ENCODE measurements around the gene EZH2. TPM values are rescaled to one million over a fixed set of nuclear protein-coding genes. Genes with fewer than 3 reads are reported as not detected.

The EZH2 gene
- total RNA-seq, 1 experiment from 2014 or later: 30.5 TPM

DNA sequence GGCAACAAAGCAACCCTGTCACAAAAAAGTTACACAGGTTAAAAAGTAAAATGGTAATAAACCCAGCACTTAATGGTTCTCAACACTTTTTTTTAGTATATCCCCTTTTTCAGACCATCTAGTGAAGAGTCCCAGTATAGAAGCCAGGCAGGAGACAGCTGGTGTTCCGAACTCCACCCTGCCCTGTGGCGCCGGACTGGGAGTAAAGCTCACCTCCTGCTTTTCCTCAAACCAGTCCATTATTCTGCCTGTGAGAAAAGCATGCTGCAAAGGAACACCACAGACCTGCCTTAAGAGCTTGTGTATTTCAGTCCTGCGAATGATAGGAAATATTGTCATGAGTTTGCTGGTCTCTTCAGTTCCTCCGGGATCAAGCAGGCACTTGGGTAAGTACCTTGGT, 81.0 kb downstream of the EZH2 start:
- H3K4me2 ChIP-seq (ENCODE audit: low read length): no peak overlapping the region
- H4K20me1 ChIP-seq (ENCODE audit: low read length): no peaks in the 10 kb centered on the region
- TF ChIP-seq, protein P1, sequence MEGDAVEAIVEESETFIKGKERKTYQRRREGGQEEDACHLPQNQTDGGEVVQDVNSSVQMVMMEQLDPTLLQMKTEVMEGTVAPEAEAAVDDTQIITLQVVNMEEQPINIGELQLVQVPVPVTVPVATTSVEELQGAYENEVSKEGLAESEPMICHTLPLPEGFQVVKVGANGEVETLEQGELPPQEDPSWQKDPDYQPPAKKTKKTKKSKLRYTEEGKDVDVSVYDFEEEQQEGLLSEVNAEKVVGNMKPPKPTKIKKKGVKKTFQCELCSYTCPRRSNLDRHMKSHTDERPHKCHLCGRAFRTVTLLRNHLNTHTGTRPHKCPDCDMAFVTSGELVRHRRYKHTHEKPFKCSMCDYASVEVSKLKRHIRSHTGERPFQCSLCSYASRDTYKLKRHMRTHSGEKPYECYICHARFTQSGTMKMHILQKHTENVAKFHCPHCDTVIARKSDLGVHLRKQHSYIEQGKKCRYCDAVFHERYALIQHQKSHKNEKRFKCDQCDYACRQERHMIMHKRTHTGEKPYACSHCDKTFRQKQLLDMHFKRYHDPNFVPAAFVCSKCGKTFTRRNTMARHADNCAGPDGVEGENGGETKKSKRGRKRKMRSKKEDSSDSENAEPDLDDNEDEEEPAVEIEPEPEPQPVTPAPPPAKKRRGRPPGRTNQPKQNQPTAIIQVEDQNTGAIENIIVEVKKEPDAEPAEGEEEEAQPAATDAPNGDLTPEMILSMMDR (conservative IDR thresholded peaks at IDR 0.05; ENCODE audit: low read depth, low read length): no peak
- TF ChIP-seq EZH2 (IDR thresholded peaks at IDR 0.05; ENCODE audit: low read length, unreplicated experiment) (no peak), EZH2phosphoT487 (IDR thresholded peaks at IDR 0.05; ENCODE audit: borderline replicate concordance, low read length) (no peak)
- no peaks in the 10 kb centered on the region for H3K9me2 ChIP-seq (replicated peaks; ENCODE audit: low read length)
- H3K36me3 ChIP-seq (ENCODE audit: low read depth, low read length): peaks cover 31% of the 10 kb centered on the region
- H3K27ac ChIP-seq (ENCODE audit: low read length): no peak overlapping the region
- H3K27me3 ChIP-seq (ENCODE audit: low read length): no peaks in the 10 kb centered on the region
- no TSS peak for BruUV-seq (replicated peaks)
- no peaks in the 10 kb centered on the region for H3K9me3 ChIP-seq (ENCODE audit: low read length)
- no peaks in the 10 kb centered on the region for H3F3A ChIP-seq (ENCODE audit: low read length, unreplicated experiment)
- intact Hi-C loops (cut with micrococcal nuclease): no loop called here
- H2AFZ ChIP-seq (ENCODE audit: low read length): no peak overlapping the region
- DNase-seq: no peak
- no peaks in the 10 kb centered on the region for H3K4me1 ChIP-seq (ENCODE audit: insufficient read depth, low read length)
- H3K4me3 ChIP-seq (ENCODE audit: low read length): no peak overlapping the region
- ChIA-PET POLR2A (ENCODE audit: unreplicated experiment) (no interaction called here), CTCF (no interaction called here)
- H3K79me2 ChIP-seq (ENCODE audit: low read length): no peaks in the 10 kb centered on the region
- H3K9ac ChIP-seq (ENCODE audit: low read length): no peak overlapping the region
- ATAC-seq: no peak

DNA sequence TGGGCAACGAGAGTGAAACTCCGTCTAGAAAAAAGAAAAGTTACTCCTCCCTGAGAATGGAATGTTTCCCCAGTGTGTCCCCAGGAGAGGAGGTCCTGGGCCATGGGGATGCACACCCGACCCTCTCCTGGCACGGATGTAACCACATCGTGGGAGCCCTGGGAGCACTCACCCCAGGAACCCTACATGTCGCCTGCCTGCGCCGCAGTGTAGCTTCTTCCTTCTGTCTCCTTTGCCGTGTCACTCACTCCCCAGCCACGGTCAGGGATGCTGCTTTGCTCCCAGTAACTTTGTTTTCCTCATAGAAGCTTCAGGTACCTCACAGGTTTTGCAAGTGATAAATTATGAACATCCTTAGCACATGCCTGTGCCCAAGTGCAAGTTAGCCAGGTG, 82.0 kb downstream of the EZH2 start:
- Histone ChIP-seq H3K27ac (ENCODE audit: low read length) (no peak overlapping the region), H3F3A (ENCODE audit: low read length, unreplicated experiment) (no peaks in the 10 kb centered on the region), H3K9me2 (replicated peaks; ENCODE audit: low read length) (no peaks in the 10 kb centered on the region), H2AFZ (ENCODE audit: low read length) (no peak overlapping the region), H3K9me3 (ENCODE audit: low read length) (no peaks in the 10 kb centered on the region), H3K4me1 (ENCODE audit: insufficient read depth, low read length) (no peaks in the 10 kb centered on the region), H3K27me3 (ENCODE audit: low read length) (no peaks in the 10 kb centered on the region), H3K79me2 (ENCODE audit: low read length) (no peaks in the 10 kb centered on the region), H3K4me3 (ENCODE audit: low read length) (no peak overlapping the region), H3K36me3 (ENCODE audit: low read depth, low read length) (peaks cover 26% of the 10 kb centered on the region), H4K20me1 (ENCODE audit: low read length) (no peaks in the 10 kb centered on the region), H3K9ac (ENCODE audit: low read length) (no peak overlapping the region), H3K4me2 (ENCODE audit: low read length) (no peak overlapping the region)
- intact Hi-C loops (cut with micrococcal nuclease): no loop called here
- DNase-seq (no peak), ATAC-seq (no peak; the same call in 1 of the 2 replicates)
- ChIA-PET CTCF (no interaction called here), POLR2A (ENCODE audit: unreplicated experiment) (interaction anchor here (0.6 kb wide), 1 partner anchor 9 kb away, joined by 3 read pairs; no protein-coding TSS in a partner anchor)
- BruUV-seq (replicated peaks): no TSS peak
- TF ChIP-seq, protein P1 (conservative IDR thresholded peaks at IDR 0.05; ENCODE audit: low read depth, low read length): no peak
- TF ChIP-seq EZH2 (IDR thresholded peaks at IDR 0.05; ENCODE audit: low read length, unreplicated experiment): no peak
- TF ChIP-seq EZH2phosphoT487 (IDR thresholded peaks at IDR 0.05; ENCODE audit: borderline replicate concordance, low read length): no peak

DNA sequence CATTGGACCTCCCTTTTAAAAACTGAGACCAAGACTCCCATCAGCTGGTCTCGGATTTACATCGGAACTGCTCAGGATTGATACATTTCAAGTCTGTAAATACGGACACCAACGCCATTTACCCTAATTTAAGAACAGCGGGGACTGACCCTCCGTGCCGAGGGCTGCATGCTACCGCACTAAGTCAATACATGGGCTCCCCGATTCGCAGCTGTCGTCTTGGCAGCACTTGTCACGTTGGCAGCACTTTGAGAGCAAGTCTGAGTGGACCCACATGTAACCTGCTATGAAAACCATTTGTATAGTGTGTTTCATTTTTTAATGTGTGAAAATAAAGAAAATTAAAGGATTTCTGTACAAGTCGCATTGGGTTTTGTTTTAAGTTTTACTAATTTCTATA, 83.4 kb downstream of the EZH2 start:
- BruUV-seq (replicated peaks): no TSS peak
- TF ChIP-seq EZH2phosphoT487 (IDR thresholded peaks at IDR 0.05; ENCODE audit: borderline replicate concordance, low read length): no peak
- TF ChIP-seq EZH2 (IDR thresholded peaks at IDR 0.05; ENCODE audit: low read length, unreplicated experiment): no peak
- TF ChIP-seq, protein P1 (conservative IDR thresholded peaks at IDR 0.05; ENCODE audit: low read depth, low read length): no peak
- ChIA-PET CTCF (no interaction called here), POLR2A (ENCODE audit: unreplicated experiment) (no interaction called here)
- Histone ChIP-seq H3K27ac (ENCODE audit: low read length) (no peak overlapping the region), H3K36me3 (ENCODE audit: low read depth, low read length) (peaks cover 24% of the 10 kb centered on the region), H3K9me2 (replicated peaks; ENCODE audit: low read length) (no peaks in the 10 kb centered on the region), H3K9ac (ENCODE audit: low read length) (no peak overlapping the region), H2AFZ (ENCODE audit: low read length) (no peak overlapping the region), H3K9me3 (ENCODE audit: low read length) (no peaks in the 10 kb centered on the region), H3K79me2 (ENCODE audit: low read length) (no peaks in the 10 kb centered on the region), H3K4me2 (ENCODE audit: low read length) (no peak overlapping the region), H4K20me1 (ENCODE audit: low read length) (no peaks in the 10 kb centered on the region), H3F3A (ENCODE audit: low read length, unreplicated experiment) (no peaks in the 10 kb centered on the region), H3K4me3 (ENCODE audit: low read length) (no peak overlapping the region), H3K27me3 (ENCODE audit: low read length) (no peaks in the 10 kb centered on the region), H3K4me1 (ENCODE audit: insufficient read depth, low read length) (no peaks in the 10 kb centered on the region)
- intact Hi-C loops (cut with micrococcal nuclease): no loop called here
- DNase-seq (no peak), ATAC-seq (no peak)

Data from PC-3 (cell line).